ENCODE data around the gene RPL10.

RPL10 gene

GRCh38 chrX:154419688-154420401 is 21.7 kb downstream of the RPL10 start:
- DNase-seq (ENCODE audit: low read depth) = no peak
- TF ChIP-seq CTCF (IDR thresholded peaks at IDR 0.05; ENCODE audit: low read length, missing control alignments) = no peak
- no peak overlapping the region for H3K4me3 ChIP-seq (replicated peaks; ENCODE audit: low read depth, low read length)

GRCh38 chrX:154420402-154420756 is 22.2 kb downstream of the RPL10 start:
- no peak overlapping the region for H3K4me3 ChIP-seq (replicated peaks; ENCODE audit: low read depth, low read length)

GRCh38 chrX:154426916-154427770 is 29.0 kb downstream of the RPL10 start:
- no peak overlapping the region for H3K4me3 ChIP-seq (replicated peaks; ENCODE audit: low read depth, low read length)
- DNase-seq (ENCODE audit: low read depth) = no peak
- TF ChIP-seq CTCF (IDR thresholded peaks at IDR 0.05; ENCODE audit: low read length, missing control alignments) = no peak

More at GRCh38 chrX:154420402-154420756, 22.2 kb downstream of the RPL10 start:
- TF ChIP-seq CTCF (IDR thresholded peaks at IDR 0.05; ENCODE audit: low read length, missing control alignments) = no peak
- no peak for DNase-seq (ENCODE audit: low read depth)

- TF ChIP-seq CTCF (IDR thresholded peaks at IDR 0.05; ENCODE audit: low read length, missing control alignments) = no peak
- DNase-seq (ENCODE audit: low read depth) = peak; percentile 95
- H3K4me3 ChIP-seq (replicated peaks; ENCODE audit: low read depth, low read length) = peak within 1 kb of the TSS; percentile 66
Measured at GRCh38 chrX:154428176-154429171, 30.3 kb downstream of the RPL10 start, which contains the start of gene ATP6AP1. ATP6AP1 (plus strand) TSS chrX:154428677; CDS start chrX:154428693, 16 bp downstream.

GRCh38 chrX:154429711-154430110 is 31.5 kb downstream of the RPL10 start:
- no peak for DNase-seq (ENCODE audit: low read depth)
- TF ChIP-seq CTCF (IDR thresholded peaks at IDR 0.05; ENCODE audit: low read length, missing control alignments) = no peak
- H3K4me3 ChIP-seq (replicated peaks; ENCODE audit: low read depth, low read length) = peak overlapping the region; percentile 66

GRCh38 chrX:154430479-154430878 is 32.3 kb downstream of the RPL10 start:
- no peak overlapping the region for H3K4me3 ChIP-seq (replicated peaks; ENCODE audit: low read depth, low read length)
- no peak for DNase-seq (ENCODE audit: low read depth)
- no peak for TF ChIP-seq CTCF (IDR thresholded peaks at IDR 0.05; ENCODE audit: low read length, missing control alignments)

Measured in fibroblast of pulmonary artery (primary cell).